SK-N-SH (cell line): Measurements from ENCODE around the gene IDUA.

Experiments
- ELF1 ChIP-seq: IDR thresholded peaks from 2 replicates; pipeline ENCODE4 v1.4.0; 2012
- EP300 ChIP-seq, 2 experiments: IDR thresholded peaks; 2 replicates each; pipeline versions ENCODE4 v1.4.0 to v1.6.1; 2012; ENCODE audit warnings: borderline replicate concordance in 1 of 2, low read depth in 1 of 2, low read length in 1 of 2
- FOXJ3 ChIP-seq: sonication (generic); formaldehyde crosslinking; IDR thresholded peaks from 2 replicates; pipeline ENCODE4 v1.5.1; 2020; ENCODE audit warnings: mild to moderate bottlenecking, missing genetic modification reagents
- GABPA ChIP-seq: IDR thresholded peaks from 2 replicates; pipeline ENCODE4 v1.4.0; 2012; ENCODE audit warnings: low read depth, mild to moderate bottlenecking
- MAX ChIP-seq: IDR thresholded peaks from 2 replicates; pipeline ENCODE4 v1.4.0; 2012; ENCODE audit warnings: low read depth
- MEF2A ChIP-seq: IDR thresholded peaks from 2 replicates; pipeline ENCODE4 v1.4.0; 2012; ENCODE audit warnings: low read depth, borderline replicate concordance
- POLR2AphosphoS5 ChIP-seq: IDR thresholded peaks from 2 replicates; pipeline ENCODE4 v1.6.1; 2012; ENCODE audit warnings: low read depth, low read length
- RXRA ChIP-seq: IDR thresholded peaks from 2 replicates; pipeline ENCODE4 v1.4.0; 2012; ENCODE audit warnings: low read depth, mild to moderate bottlenecking, borderline replicate concordance
- YY1 ChIP-seq: IDR thresholded peaks from 2 replicates; pipeline ENCODE4 v1.4.0; 2012; ENCODE audit warnings: low read depth, mild to moderate bottlenecking
- TF ChIP-seq, protein P1 (sequence below): fragments of 200-600 bp; sonication (generic); IDR thresholded peaks from 2 replicates; pipeline ENCODE4 v1.6.1; 2017; ENCODE audit warnings: antibody characterized with exemption, mild to moderate bottlenecking, moderate library complexity

DNA sequence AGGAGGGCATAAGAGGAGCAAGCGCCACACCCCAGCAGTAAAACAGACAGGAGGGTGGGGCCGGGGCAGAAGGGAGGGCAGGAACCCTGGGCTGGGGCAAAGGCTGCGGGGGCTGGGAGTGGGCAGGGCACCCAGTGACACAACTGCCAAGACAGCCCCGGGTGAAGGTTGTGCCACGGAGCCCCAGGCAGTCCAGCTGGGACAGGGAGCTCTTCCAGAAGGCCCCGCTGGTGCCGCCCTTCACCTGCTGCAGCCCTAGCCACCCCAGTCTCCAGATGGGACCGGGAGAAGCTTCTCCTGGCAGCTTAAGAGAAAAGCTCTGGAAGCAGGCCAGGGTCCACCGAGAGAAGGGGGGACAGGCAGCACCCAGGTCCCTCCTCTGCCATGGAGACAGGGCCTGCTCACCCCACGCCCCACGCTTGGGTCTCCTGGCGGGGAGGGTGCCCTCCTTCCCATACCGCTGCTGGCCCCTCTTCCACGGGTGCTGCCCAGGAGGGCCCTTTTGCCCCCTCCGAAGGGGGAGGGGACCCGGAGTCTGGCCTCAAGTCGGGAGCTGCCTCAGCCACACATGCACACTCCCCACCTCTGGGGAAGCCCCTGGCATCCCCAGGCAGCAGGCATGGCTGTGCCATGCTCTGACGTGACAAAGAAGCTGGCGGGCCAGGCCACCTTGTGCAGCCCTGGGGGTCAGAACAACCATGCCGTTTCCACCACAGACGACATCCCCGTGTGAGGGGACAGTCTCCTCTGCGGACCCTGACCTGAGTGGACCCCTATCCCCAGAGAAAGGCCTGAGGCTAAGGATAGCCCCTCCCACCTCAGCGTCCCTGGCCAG is 15.0 kb upstream of the IDUA start:
- TF ChIP-seq, protein P1, sequence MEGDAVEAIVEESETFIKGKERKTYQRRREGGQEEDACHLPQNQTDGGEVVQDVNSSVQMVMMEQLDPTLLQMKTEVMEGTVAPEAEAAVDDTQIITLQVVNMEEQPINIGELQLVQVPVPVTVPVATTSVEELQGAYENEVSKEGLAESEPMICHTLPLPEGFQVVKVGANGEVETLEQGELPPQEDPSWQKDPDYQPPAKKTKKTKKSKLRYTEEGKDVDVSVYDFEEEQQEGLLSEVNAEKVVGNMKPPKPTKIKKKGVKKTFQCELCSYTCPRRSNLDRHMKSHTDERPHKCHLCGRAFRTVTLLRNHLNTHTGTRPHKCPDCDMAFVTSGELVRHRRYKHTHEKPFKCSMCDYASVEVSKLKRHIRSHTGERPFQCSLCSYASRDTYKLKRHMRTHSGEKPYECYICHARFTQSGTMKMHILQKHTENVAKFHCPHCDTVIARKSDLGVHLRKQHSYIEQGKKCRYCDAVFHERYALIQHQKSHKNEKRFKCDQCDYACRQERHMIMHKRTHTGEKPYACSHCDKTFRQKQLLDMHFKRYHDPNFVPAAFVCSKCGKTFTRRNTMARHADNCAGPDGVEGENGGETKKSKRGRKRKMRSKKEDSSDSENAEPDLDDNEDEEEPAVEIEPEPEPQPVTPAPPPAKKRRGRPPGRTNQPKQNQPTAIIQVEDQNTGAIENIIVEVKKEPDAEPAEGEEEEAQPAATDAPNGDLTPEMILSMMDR, result no peak
- TF ChIP-seq FOXJ3 (CRISPR knock-in tag) (no peak), MAX (no peak), POLR2AphosphoS5 (no peak), EP300 (IDR thresholded peaks at IDR 0.05; ENCODE audit: borderline replicate concordance in 1 of 2, low read depth in 1 of 2, low read length in 1 of 2) (no peak), YY1 (no peak), RXRA (no peak), ELF1 (no peak), MEF2A (no peak), GABPA (no peak)
